K562 (cell line): Measurements from ENCODE around the gene COX14. TPM values are rescaled to one million over a fixed set of nuclear protein-coding genes. Genes with fewer than 3 reads are reported as not detected.
A peak's percentile ranks its signal among the peaks of the same experiment; 100 is the strongest.

Source experiments
- ATF4 ChIP-seq: fragments of 450-650 bp; formaldehyde crosslinking; IDR thresholded peaks from 2 replicates; pipeline ENCODE4 v1.4.0; 2022; ENCODE audit warnings: mild to moderate bottlenecking, moderate library complexity
- CBX8 ChIP-seq: fragments of 200-600 bp; sonication (generic); IDR thresholded peaks from 2 replicates; pipeline ENCODE4 v1.6.1; 2012; ENCODE audit warnings: borderline replicate concordance, mixed run types, low read depth, mild to moderate bottlenecking, moderate library complexity, mixed read lengths, low read length, control low read depth, inconsistent platforms; ENCODE audit not compliant: poor library complexity, severe bottlenecking; ENCODE audit errors: extremely low read depth
- ERF ChIP-seq: fragments of 450-650 bp; formaldehyde crosslinking; IDR thresholded peaks from 2 replicates; pipeline ENCODE4 v1.4.0; 2020; ENCODE audit warnings: mild to moderate bottlenecking, mixed read lengths
- FOXP1 ChIP-seq: sonication (generic); formaldehyde crosslinking; IDR thresholded peaks from 2 replicates; pipeline ENCODE4 v1.8.0; 2022; ENCODE audit warnings: mild to moderate bottlenecking, missing genetic modification reagents
- FUS ChIP-seq: fragments of 200-400 bp; formaldehyde crosslinking; optimal IDR thresholded peaks from 2 replicates; pipeline ENCODE3; 2017; ENCODE audit warnings: low read depth, low read length
- GATAD2B ChIP-seq: fragments of 450-650 bp; IDR thresholded peaks from 2 replicates; pipeline ENCODE4 v1.6.1; 2017; ENCODE audit warnings: mild to moderate bottlenecking, borderline replicate concordance
- HDAC3 ChIP-seq: fragments of 450-650 bp; IDR thresholded peaks from 2 replicates; pipeline ENCODE4 v1.6.1; 2018; ENCODE audit warnings: borderline replicate concordance, mild to moderate bottlenecking, moderate library complexity; ENCODE audit not compliant: partially characterized antibody
- HMGXB4 ChIP-seq: sonication (generic); formaldehyde crosslinking; IDR thresholded peaks from 2 replicates; pipeline ENCODE4 v1.8.1; 2023; ENCODE audit warnings: mild to moderate bottlenecking, missing genetic modification reagents
- LEF1 ChIP-seq: fragments of 450-650 bp; IDR thresholded peaks from 2 replicates; pipeline ENCODE4 v1.6.1; 2016; ENCODE audit warnings: mild to moderate bottlenecking
- MXI1 ChIP-seq: IDR thresholded peaks from 2 replicates; pipeline ENCODE4 v1.6.1; 2011; ENCODE audit warnings: low read depth, mild to moderate bottlenecking, improper control_type of control experiment, low read length
- NCOR1 ChIP-seq: fragments of 450-650 bp; IDR thresholded peaks from 2 replicates; pipeline ENCODE4 v1.6.1; 2016; ENCODE audit warnings: mild to moderate bottlenecking, moderate library complexity
- NEUROD1 ChIP-seq: fragments of 150-350 bp; IDR thresholded peaks from 2 replicates; pipeline ENCODE4 v1.6.1; 2014; ENCODE audit warnings: borderline replicate concordance, low read length, low read depth; ENCODE audit not compliant: partially characterized antibody
- NR1H2 ChIP-seq: sonication (generic); formaldehyde crosslinking; IDR thresholded peaks from 2 replicates; pipeline ENCODE4 v1.4.0; 2020; ENCODE audit warnings: mild to moderate bottlenecking, missing genetic modification reagents
- POLR2A ChIP-seq: fragments of 450-650 bp; conservative IDR thresholded peaks from 2 replicates; pipeline ENCODE4 v1.6.1; 2016
- SAFB ChIP-seq: fragments of 200-400 bp; formaldehyde crosslinking; IDR thresholded peaks from 2 replicates; pipeline ENCODE4 v1.6.1; 2017; ENCODE audit warnings: low read depth, low read length, borderline replicate concordance
- SMAD3 ChIP-seq: fragments of 450-650 bp; formaldehyde crosslinking; conservative IDR thresholded peaks from 2 replicates; pipeline ENCODE4 v1.4.0; 2020; ENCODE audit warnings: mild to moderate bottlenecking
- SMC3 ChIP-seq: conservative IDR thresholded peaks from 2 replicates; pipeline ENCODE4 v1.6.1; 2011; ENCODE audit warnings: low read depth, low read length, improper control_type of control experiment; ENCODE audit not compliant: insufficient read depth
- TCF3 ChIP-seq: sonication (generic); formaldehyde crosslinking; IDR thresholded peaks from 2 replicates; pipeline ENCODE4 v1.4.0; 2020; ENCODE audit warnings: mild to moderate bottlenecking, missing genetic modification reagents
- UBTF ChIP-seq, 2 experiments: IDR thresholded peaks; 2 replicates each; pipeline ENCODE4 v1.6.1; 2012; ENCODE audit warnings: improper control_type of control experiment in 2 of 2, low read depth in 2 of 2, low read length in 2 of 2, borderline replicate concordance in 1 of 2
- ZNF347 ChIP-seq: fragments of 450-650 bp; formaldehyde crosslinking; IDR thresholded peaks from 2 replicates; pipeline ENCODE4 v1.4.0; 2020; ENCODE audit warnings: low read depth, mild to moderate bottlenecking, moderate library complexity
- ZNF766 ChIP-seq: fragments of 200-800 bp; sonication (Bioruptor generic); conservative IDR thresholded peaks from 2 replicates; pipeline ENCODE4 v1.6.1; 2016; ENCODE audit warnings: missing genetic modification characterization, missing compliant biosample characterization
- polyA plus RNA-seq, 8 experiments: library from polyadenylated mRNA; depleted of rRNA in 4 of 8; stranded (reverse) in 5 of 8; unstranded in 3 of 8; fragments of >200 nt; fragmentation: Nextera tagmentation in 2 of 8; fragmentation: Illumina TruSeq in 1 of 8; extraction: Ambion mirVana in 2 of 8; extraction: Trizol in 1 of 8; gene quantifications; 2 replicates each; pipeline versions ENCODE4 v1.2.1 to v1.2.3, GENCODE V29; 2011 to 2014; ENCODE audit warnings: inconsistent platforms in 1 of 8, missing spikeins in 1 of 8
- total RNA-seq, 7 experiments: library from RNA; depleted of rRNA in 6 of 7; stranded (reverse); fragments of >200 nt in 6 of 7; fragmentation: Illumina TruSeq in 2 of 7; extraction: Trizol in 2 of 7; gene quantifications; 2 replicates each; pipeline versions ENCODE4 v1.2.1 to v1.2.3, GENCODE V29; 2011 to 2021; ENCODE audit warnings: low replicate concordance in 1 of 7

COX14 gene
- total and polyA plus RNA-seq, 9 of the 15 experiments (the other 6 are each of a cell fraction or from before 2014, with no cell fraction given) = 44.4 to 269 (median 53.4) TPM

- TF ChIP-seq HMGXB4 (CRISPR knock-in tag) (no peak), ERF (CRISPR knock-in tag) (no peak), SMC3 (no peak), TCF3 (CRISPR knock-in tag) (no peak), POLR2A (peak; percentile 82), NCOR1 (no peak), FOXP1 (CRISPR knock-in tag) (no peak), NEUROD1 (no peak), ZNF766 (CRISPR knock-in tag) (no peak), MXI1 (peak; percentile 77), ATF4 (no peak), CBX8 (no peak), NR1H2 (CRISPR knock-in tag) (no peak), ZNF347 (CRISPR knock-in tag) (no peak), FUS (no peak), HDAC3 (no peak), GATAD2B (no peak), UBTF (IDR thresholded peaks at IDR 0.05; ENCODE audit: borderline replicate concordance in 1 of 2, low read depth in 2 of 2, low read length in 2 of 2) (0 out of 4 replicates have a peak, but pooled peaks of 1 of the 2 experiments have one; percentile 15), SMAD3 (no peak), LEF1 (no peak), SAFB (peak; percentile 44; the same call in 1 of the 2 replicates)
These were observed 55.2 kb downstream of the COX14 start, which contains the start of gene CERS5 (continued) for GRCh38 chr12:50167049-50167828.
